ENCODE data around the gene CTIF. TPM values are rescaled to one million over a fixed set of nuclear protein-coding genes. Genes with fewer than 3 reads are reported as not detected.

The CTIF gene
- total RNA-seq, 1 donor from 2014 or later = 26.4 TPM

DNA sequence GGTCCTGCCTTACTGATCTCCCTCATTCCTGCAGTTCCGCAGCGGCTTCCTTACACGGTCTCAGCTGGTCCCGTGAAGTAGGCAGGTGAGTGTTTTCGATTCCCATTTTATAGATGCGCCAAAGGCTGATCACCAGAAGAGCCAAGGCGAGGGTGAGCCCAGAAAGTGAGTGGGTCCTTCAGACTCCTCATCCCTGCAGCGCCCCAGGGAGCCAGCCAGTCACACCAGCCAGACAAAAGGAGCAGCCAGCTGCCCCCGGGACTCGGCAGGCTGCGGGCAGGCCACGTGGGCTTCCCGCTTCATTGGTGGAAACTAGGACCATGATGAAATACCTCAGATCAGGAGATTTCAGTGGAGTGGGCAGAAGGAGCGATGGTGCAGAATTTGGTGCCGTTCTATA lies 326.0 kb downstream of the CTIF start:
- Mint-ChIP-seq H3K27me3 (no peaks in the 10 kb centered on the region), H3K27ac (no peak overlapping the region), H3K4me3 (ENCODE audit: low read depth) (no peak overlapping the region), H3K9me3 (ENCODE audit: low read depth) (no peaks in the 10 kb centered on the region), H3K4me1 (ENCODE audit: low read depth) (peaks cover 13% of the 10 kb centered on the region), H3K36me3 (ENCODE audit: insufficient read depth) (peaks cover 4% of the 10 kb centered on the region)
- no peak for DNase-seq (ENCODE audit: low spot score, unreplicated experiment)
- TF ChIP-seq, protein P1, sequence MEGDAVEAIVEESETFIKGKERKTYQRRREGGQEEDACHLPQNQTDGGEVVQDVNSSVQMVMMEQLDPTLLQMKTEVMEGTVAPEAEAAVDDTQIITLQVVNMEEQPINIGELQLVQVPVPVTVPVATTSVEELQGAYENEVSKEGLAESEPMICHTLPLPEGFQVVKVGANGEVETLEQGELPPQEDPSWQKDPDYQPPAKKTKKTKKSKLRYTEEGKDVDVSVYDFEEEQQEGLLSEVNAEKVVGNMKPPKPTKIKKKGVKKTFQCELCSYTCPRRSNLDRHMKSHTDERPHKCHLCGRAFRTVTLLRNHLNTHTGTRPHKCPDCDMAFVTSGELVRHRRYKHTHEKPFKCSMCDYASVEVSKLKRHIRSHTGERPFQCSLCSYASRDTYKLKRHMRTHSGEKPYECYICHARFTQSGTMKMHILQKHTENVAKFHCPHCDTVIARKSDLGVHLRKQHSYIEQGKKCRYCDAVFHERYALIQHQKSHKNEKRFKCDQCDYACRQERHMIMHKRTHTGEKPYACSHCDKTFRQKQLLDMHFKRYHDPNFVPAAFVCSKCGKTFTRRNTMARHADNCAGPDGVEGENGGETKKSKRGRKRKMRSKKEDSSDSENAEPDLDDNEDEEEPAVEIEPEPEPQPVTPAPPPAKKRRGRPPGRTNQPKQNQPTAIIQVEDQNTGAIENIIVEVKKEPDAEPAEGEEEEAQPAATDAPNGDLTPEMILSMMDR (IDR thresholded peaks at IDR 0.05; ENCODE audit: unreplicated experiment) = no peak

DNA sequence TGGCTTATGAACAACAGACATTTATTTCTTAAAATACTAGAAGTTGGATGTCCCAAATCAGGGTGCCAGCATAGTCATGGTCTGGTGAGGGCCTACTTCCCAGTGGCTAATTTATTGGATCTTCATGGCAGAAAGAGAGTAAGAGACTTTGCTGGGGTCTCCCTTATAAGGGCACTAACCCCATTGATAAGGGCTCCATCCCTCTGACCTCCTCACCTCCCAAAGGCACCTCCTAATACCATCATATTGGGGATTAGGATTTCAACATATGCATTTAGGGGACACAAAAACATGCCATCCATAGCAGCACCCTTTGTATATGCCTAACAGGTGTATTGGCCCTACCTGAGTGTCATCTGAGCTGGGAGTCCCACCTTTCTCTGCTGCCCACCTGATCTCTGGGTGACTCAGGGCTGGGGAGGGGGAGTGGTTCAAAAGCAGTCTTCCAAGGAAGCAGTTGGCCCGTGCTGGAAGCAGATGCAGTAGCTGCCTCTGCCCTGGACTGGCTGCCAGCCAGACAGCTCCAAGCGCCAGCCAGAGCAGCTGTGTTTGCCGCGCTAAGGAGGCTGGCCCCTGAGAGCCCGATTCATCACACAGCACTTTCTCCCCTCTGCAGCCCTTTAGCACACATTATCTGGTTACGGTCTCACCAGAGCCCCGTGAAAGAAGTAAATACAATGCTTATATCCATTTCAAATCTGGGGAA lies 327.4 kb downstream of the CTIF start:
- Mint-ChIP-seq H3K36me3 (ENCODE audit: insufficient read depth) (peaks cover 4% of the 10 kb centered on the region), H3K4me1 (ENCODE audit: low read depth) (peaks cover 9% of the 10 kb centered on the region), H3K27ac (no peak overlapping the region), H3K27me3 (no peaks in the 10 kb centered on the region), H3K4me3 (ENCODE audit: low read depth) (no peak overlapping the region), H3K9me3 (ENCODE audit: low read depth) (no peaks in the 10 kb centered on the region)
- no peak for DNase-seq (ENCODE audit: low spot score, unreplicated experiment)
- TF ChIP-seq, protein P1 (IDR thresholded peaks at IDR 0.05; ENCODE audit: unreplicated experiment) = no peak

DNA sequence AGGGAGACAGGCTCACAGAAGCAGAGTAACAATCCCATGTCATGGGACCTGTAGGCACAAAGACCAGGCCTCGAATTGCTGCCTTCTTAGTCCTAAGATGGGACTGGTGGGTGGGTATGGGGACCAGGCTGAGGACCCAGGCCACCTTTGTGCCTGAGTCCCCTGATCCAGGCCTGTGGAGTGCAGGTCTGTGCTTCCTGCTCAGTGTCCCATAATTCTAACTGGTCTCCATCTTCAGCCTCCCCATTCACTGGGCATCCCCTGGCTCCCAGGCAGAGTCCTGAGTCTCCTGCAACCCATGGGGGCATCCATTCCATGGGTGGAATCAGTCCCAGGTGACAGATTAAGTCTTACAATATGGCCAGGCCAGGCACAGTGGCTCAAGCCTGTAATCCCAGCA lies 328.0 kb downstream of the CTIF start:
- DNase-seq (ENCODE audit: low spot score, unreplicated experiment) = no peak
- Mint-ChIP-seq H3K4me3 (ENCODE audit: low read depth) (no peak overlapping the region), H3K4me1 (ENCODE audit: low read depth) (peaks cover 9% of the 10 kb centered on the region), H3K27me3 (peaks cover 2% of the 10 kb centered on the region), H3K9me3 (ENCODE audit: low read depth) (no peaks in the 10 kb centered on the region), H3K27ac (no peak overlapping the region), H3K36me3 (ENCODE audit: insufficient read depth) (peaks cover 4% of the 10 kb centered on the region)
- TF ChIP-seq, protein P1 (IDR thresholded peaks at IDR 0.05; ENCODE audit: unreplicated experiment) = no peak

DNA sequence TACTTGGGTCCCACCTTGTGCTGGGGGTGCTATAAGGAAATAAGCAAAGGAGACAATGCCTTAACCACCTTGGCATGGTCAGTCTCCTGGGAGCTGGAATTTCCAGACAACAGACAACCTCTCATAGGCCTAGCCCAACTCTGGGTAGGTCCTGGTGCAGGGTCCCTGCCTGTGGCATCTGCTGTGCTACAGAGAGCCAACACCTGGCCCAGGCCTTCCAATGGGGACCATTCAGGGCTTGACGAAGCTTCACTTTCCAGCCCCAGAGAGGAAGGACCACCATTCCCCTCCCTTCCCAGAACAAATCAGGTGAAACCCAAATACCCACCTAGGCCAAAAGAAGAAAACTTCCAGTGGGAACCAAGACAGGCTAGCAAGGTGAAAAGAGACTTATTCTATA lies 329.1 kb downstream of the CTIF start:
- H3K4me3 Mint-ChIP-seq (ENCODE audit: low read depth) = no peak overlapping the region
- TF ChIP-seq, protein P1 (IDR thresholded peaks at IDR 0.05; ENCODE audit: unreplicated experiment) = no peak
- peaks cover 10% of the 10 kb centered on the region for H3K27me3 Mint-ChIP-seq
- H3K9me3 Mint-ChIP-seq (ENCODE audit: low read depth) = no peaks in the 10 kb centered on the region
- H3K36me3 Mint-ChIP-seq (ENCODE audit: insufficient read depth) = peaks cover 2% of the 10 kb centered on the region
- H3K4me1 Mint-ChIP-seq (ENCODE audit: low read depth) = peaks cover 9% of the 10 kb centered on the region
- no peak overlapping the region for H3K27ac Mint-ChIP-seq
- DNase-seq (ENCODE audit: low spot score, unreplicated experiment) = no peak

DNA sequence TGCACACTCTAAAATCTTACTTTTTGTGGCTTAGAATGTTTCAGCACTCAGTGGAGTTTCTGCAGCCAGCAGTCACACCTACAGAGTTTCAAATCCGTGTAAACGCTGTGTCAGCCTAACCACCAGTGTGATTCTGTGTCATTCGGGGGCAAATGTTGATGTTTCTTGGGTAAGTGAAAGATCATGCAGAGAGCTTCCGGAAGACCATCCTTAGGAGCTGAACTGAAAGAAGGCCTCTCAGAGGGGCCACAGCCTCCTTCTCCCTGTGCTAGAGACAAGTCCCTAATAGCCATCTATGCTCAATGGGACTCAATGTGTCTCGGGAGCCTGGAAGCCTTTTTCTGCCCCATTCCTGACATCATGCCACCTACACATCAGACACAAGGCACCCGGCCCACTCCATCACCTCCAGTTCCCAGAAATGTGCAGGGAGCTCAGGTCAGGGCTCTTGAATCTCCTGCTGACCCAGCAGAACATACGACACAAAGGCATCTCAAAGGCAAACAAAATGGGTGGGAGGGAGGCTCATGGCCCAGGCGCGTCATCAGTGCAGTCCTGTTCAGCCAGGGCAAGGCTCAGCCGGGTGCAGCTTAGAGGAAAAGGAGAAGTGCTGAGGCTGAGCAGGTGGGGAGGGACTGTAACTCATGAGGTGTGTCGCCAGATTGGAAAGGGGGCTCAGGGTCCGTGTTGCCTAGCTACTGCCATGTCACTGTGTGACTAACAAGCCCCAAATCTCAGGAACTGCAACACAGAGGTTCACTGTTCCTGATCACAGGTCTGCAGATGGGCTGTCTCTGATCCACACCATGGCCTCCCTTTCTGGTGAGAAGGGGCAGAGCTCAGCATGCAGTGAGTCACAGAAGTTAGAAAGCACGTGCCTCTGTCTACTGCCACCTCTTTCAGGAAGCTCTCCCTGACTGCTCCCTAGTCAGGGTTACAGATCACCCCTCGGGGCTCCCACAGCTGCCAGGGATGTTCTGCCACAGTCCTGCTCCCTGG lies 329.9 kb downstream of the CTIF start:
- H3K9me3 Mint-ChIP-seq (ENCODE audit: low read depth) = no peaks in the 10 kb centered on the region
- peaks cover 9% of the 10 kb centered on the region for H3K4me1 Mint-ChIP-seq (ENCODE audit: low read depth)
- H3K4me3 Mint-ChIP-seq (ENCODE audit: low read depth) = no peak overlapping the region
- peaks cover 2% of the 10 kb centered on the region for H3K36me3 Mint-ChIP-seq (ENCODE audit: insufficient read depth)
- no peak for DNase-seq (ENCODE audit: low spot score, unreplicated experiment)
- H3K27ac Mint-ChIP-seq = peak overlapping the region; percentile 80
- TF ChIP-seq, protein P1 (IDR thresholded peaks at IDR 0.05; ENCODE audit: unreplicated experiment) = no peak
- peaks cover 13% of the 10 kb centered on the region for H3K27me3 Mint-ChIP-seq
